Panc1 (cell line): ENCODE measurements around the gene BICD2. TPM values are rescaled to one million over a fixed set of nuclear protein-coding genes. Genes with fewer than 3 reads are reported as not detected.

Source experiments
- ATAC-seq: fragments of 200-7000 bp; cut with Tn5 transposase; 2 replicates; pipeline ENCODE4 v1.9.1; 2020; ENCODE audit warnings: mild to moderate bottlenecking, moderate library complexity
- BruUV-seq: library from RNA; stranded (reverse); fragments of 400-500 nt; replicated peaks from 2 replicates; lab custom pipeline; 2021; lab: Mats Ljungman, UMichigan
- CTCF ChIA-PET: fragments of 300-600 bp; sonication (Branson Sonifier 250); formaldehyde crosslinking; loops from one replicate; lab custom pipeline; 2022; ENCODE audit warnings: antibody characterized with exemption; lab: Charles Lee
- POLR2A ChIA-PET: fragments of 300-600 bp; sonication (Branson Sonifier 250); formaldehyde crosslinking; loops from one replicate; lab custom pipeline; 2022; ENCODE audit warnings: antibody characterized with exemption; lab: Charles Lee
- DNase-seq: peaks from one replicate; pipeline ENCODE4 v3.0.0-alpha.2; 2010; ENCODE audit warnings: low read depth, low spot score
- H3K27ac ChIP-seq: 2 replicates; pipeline ENCODE4 v1.5.1; 2011; ENCODE audit warnings: mild to moderate bottlenecking, low read length, inconsistent platforms
- H3K27me3 ChIP-seq: fragments of 200-500 bp; sonication (Bioruptor generic); 2 replicates; pipeline ENCODE4 v1.6.0; 2014; ENCODE audit warnings: low read length, inconsistent platforms; ENCODE audit not compliant: control insufficient read depth, insufficient read depth
- H3K36me3 ChIP-seq: fragments of 200-500 bp; sonication (Bioruptor generic); 2 replicates; pipeline ENCODE4 v1.5.1; 2014; ENCODE audit warnings: inconsistent platforms, mild to moderate bottlenecking, low read length, moderate library complexity; ENCODE audit not compliant: control insufficient read depth, insufficient read depth
- H3K4me1 ChIP-seq: 2 replicates; pipeline ENCODE4 v1.5.1; 2011; ENCODE audit warnings: inconsistent platforms, mild to moderate bottlenecking, low read length, moderate library complexity; ENCODE audit not compliant: control insufficient read depth, insufficient read depth
- H3K4me3 ChIP-seq, 2 experiments: 2 replicates each; pipeline ENCODE4 v1.5.1; 2011 to 2012; ENCODE audit warnings: low read depth in 2 of 2, low read length in 2 of 2, mild to moderate bottlenecking in 2 of 2, inconsistent platforms in 1 of 2, moderate library complexity in 1 of 2
- H3K9me3 ChIP-seq: fragments of 200-500 bp; sonication (Bioruptor generic); 2 replicates; pipeline ENCODE4 v1.5.1; 2014; ENCODE audit warnings: low read depth, mild to moderate bottlenecking, inconsistent platforms, low read length, moderate library complexity; ENCODE audit not compliant: control insufficient read depth, insufficient read depth
- POLR2AphosphoS5 ChIP-seq: IDR thresholded peaks from 2 replicates; pipeline ENCODE4 v1.6.1; 2012; ENCODE audit warnings: mild to moderate bottlenecking, low read depth, low read length, moderate library complexity
- SIN3A ChIP-seq: IDR thresholded peaks from 2 replicates; pipeline ENCODE4 v1.6.1; 2012; ENCODE audit warnings: low read depth, mild to moderate bottlenecking, low read length, moderate library complexity, borderline replicate concordance; ENCODE audit not compliant: insufficient read depth
- TCF7L2 ChIP-seq: IDR thresholded peaks from 2 replicates; pipeline ENCODE4 v1.6.1; 2011; ENCODE audit warnings: mild to moderate bottlenecking, low read depth, low read length, inconsistent platforms
- in situ Hi-C: cut with HindIII; loops from 2 replicates; pipeline ENCODE4 v1.10.0; 2016; ENCODE audit warnings: low sequenced_read_pairs, low pct_unique_long_range_greater_than_20kb
- intact Hi-C: fragments of 100-400 bp; cut with micrococcal nuclease; formaldehyde crosslinking; loops from one replicate; pipeline ENCODE4 v1.10.0; 2022; ENCODE audit not compliant: unreplicated experiment
- total RNA-seq: library from RNA; stranded (reverse); gene quantifications from one replicate; pipeline ENCODE4 v1.2.1, GENCODE V29; 2021; ENCODE audit not compliant: unreplicated experiment
- TF ChIP-seq, protein P1 (sequence below): fragments of 450-650 bp; IDR thresholded peaks from 2 replicates; pipeline ENCODE4 v1.5.1; 2017; ENCODE audit warnings: mild to moderate bottlenecking
- TF ChIP-seq, protein P2 (sequence below), 2 experiments: IDR thresholded peaks; 2 replicates each; pipeline ENCODE4 v1.6.1; 2011 to 2012; ENCODE audit warnings: low read depth in 2 of 2, control low read depth in 1 of 2, low read length in 1 of 2, mild to moderate bottlenecking in 1 of 2, moderate library complexity in 1 of 2; ENCODE audit not compliant: insufficient read depth in 1 of 2

The BICD2 gene
- total RNA-seq, 1 experiment from 2014 or later = 17.3 TPM

DNA sequence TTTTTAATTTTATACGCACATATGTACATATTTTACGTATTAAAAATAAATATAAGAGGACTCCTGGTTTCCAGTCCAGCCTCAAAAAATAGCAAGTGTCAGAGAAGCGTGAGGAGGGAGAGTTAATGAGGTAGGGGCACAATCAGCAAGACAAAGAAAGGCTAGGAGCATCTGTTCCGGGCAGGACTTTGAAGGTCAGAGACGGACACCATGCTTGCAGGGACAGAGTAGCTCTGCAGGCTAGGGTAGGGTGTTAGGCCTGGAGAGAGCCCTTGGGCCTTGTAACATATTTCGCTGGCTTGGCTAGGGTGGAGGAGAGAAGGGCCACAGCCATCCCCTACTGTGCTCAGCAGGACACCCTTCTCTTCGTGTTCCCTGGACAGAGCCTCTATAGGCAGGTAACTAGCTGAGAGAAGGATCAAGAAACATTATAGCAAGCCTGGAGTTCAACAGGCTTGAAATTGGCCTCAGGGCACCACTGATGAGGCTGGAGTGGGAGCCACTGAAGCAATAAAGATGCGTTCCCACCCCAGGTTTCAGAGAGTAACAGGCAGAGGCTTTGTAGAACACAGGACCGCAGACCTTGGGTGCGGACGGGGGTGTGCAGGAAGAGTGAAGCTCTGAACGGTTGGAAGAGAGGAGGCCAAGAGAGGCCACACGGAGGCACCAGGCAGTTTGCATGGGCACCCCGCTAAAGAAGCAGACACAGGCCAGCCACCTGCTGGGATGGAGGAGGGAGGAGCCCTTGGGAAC, 85.0 kb downstream of the BICD2 start:
- intact Hi-C loops (no loop called here), in situ Hi-C loops (no loop called here)
- BruUV-seq = no TSS peak
- Histone ChIP-seq H3K9me3 (no peaks in the 10 kb centered on the region), H3K4me1 (no peaks in the 10 kb centered on the region), H3K27me3 (no peaks in the 10 kb centered on the region), H3K27ac (no peak overlapping the region), H3K36me3 (no peaks in the 10 kb centered on the region), H3K4me3 (no peak overlapping the region)
- TF ChIP-seq SIN3A = no peak
- ChIA-PET POLR2A (no interaction called here), CTCF (no interaction called here)
- DNase-seq (no peak), ATAC-seq (no peak)

DNA sequence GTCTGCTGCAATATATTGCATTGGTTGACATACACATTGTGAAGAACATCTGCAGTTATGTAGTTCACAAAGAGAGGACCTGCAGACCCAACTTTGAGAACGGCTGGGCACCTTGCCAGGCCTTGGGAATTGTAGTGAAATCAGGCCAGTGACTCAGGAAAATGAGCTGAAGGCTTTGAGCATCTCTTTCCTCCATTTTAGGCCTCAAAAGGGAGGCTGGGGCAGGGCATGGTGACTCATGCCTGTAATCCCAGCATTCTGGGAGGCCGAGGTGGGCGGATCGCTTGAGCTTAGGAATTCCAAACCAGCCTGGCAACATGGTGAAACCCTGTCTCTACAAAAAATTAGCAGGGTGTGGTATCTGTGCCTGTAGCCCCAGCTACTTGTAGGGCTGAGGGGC, 93.3 kb downstream of the BICD2 start:
- no peaks in the 10 kb centered on the region for H3K9me3 ChIP-seq
- DNase-seq = no peak
- TF ChIP-seq TCF7L2 (no peak), POLR2AphosphoS5 (no peak), SIN3A (no peak)
- TF ChIP-seq, protein P1, sequence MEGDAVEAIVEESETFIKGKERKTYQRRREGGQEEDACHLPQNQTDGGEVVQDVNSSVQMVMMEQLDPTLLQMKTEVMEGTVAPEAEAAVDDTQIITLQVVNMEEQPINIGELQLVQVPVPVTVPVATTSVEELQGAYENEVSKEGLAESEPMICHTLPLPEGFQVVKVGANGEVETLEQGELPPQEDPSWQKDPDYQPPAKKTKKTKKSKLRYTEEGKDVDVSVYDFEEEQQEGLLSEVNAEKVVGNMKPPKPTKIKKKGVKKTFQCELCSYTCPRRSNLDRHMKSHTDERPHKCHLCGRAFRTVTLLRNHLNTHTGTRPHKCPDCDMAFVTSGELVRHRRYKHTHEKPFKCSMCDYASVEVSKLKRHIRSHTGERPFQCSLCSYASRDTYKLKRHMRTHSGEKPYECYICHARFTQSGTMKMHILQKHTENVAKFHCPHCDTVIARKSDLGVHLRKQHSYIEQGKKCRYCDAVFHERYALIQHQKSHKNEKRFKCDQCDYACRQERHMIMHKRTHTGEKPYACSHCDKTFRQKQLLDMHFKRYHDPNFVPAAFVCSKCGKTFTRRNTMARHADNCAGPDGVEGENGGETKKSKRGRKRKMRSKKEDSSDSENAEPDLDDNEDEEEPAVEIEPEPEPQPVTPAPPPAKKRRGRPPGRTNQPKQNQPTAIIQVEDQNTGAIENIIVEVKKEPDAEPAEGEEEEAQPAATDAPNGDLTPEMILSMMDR = no peak
- TF ChIP-seq, protein P2, sequence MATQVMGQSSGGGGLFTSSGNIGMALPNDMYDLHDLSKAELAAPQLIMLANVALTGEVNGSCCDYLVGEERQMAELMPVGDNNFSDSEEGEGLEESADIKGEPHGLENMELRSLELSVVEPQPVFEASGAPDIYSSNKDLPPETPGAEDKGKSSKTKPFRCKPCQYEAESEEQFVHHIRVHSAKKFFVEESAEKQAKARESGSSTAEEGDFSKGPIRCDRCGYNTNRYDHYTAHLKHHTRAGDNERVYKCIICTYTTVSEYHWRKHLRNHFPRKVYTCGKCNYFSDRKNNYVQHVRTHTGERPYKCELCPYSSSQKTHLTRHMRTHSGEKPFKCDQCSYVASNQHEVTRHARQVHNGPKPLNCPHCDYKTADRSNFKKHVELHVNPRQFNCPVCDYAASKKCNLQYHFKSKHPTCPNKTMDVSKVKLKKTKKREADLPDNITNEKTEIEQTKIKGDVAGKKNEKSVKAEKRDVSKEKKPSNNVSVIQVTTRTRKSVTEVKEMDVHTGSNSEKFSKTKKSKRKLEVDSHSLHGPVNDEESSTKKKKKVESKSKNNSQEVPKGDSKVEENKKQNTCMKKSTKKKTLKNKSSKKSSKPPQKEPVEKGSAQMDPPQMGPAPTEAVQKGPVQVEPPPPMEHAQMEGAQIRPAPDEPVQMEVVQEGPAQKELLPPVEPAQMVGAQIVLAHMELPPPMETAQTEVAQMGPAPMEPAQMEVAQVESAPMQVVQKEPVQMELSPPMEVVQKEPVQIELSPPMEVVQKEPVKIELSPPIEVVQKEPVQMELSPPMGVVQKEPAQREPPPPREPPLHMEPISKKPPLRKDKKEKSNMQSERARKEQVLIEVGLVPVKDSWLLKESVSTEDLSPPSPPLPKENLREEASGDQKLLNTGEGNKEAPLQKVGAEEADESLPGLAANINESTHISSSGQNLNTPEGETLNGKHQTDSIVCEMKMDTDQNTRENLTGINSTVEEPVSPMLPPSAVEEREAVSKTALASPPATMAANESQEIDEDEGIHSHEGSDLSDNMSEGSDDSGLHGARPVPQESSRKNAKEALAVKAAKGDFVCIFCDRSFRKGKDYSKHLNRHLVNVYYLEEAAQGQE (IDR thresholded peaks at IDR 0.05; ENCODE audit: insufficient read depth in 1 of 2, low read depth in 2 of 2, low read length in 1 of 2) = no peak
- no TSS peak for BruUV-seq
- peaks cover 6% of the 10 kb centered on the region; the same call in 1 of the 2 replicates for H3K36me3 ChIP-seq
- no peaks in the 10 kb centered on the region for H3K27me3 ChIP-seq
- no peak for ATAC-seq
- ChIA-PET CTCF (no interaction called here), POLR2A (no interaction called here)
- peak overlapping the region; percentile 92 to 98 for H3K4me3 ChIP-seq
- in situ Hi-C loops (no loop called here), intact Hi-C loops (no loop called here)
- peak overlapping the region; percentile 96 for H3K27ac ChIP-seq
- H3K4me1 ChIP-seq = peaks cover 5% of the 10 kb centered on the region; the same call in 1 of the 2 replicates
